CD4-positive, alpha-beta T cell treated with Interleukin-4 for 4 hours (primary cell): ENCODE results near the gene INAVA.

Source experiments
- DNase-seq: peaks from one replicate; pipeline ENCODE4 v3.0.0-alpha.2; 2020

Gene INAVA

DNA sequence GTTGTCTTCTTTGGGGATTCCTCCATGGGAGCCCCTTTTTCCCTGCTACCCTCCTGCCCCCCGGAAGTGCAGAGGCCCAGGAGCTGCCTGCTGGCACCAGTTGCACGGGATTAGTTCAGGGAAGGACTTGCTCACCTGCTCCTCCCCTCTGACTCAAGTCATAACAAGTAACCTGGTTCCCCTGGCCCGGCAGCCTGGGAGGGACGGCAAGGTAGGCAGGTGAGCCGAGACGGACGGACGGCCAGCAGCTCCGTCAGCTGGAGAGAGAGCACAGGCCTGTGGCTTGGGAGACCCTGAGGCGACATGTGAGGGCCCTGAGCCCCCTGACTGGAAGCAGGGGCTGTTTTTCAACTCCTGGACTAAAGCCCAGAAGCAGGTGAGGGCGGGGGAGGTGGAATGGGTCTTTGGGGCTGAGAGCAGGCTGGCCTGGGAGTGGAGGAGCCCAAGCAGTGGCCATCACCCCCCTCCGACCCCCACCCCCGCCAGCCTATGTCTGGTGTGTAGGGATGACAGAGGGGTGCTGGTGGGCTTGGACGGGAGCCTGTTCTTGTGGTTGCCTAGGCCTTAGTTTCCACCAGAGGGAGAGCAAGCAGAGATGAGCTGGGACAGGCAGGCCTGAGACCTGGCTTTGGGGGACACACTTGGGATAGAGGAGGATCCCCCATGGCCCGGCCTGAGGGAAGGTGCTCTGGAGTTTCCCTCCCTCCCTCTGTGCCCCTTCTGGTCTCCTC lies at the start of gene INAVA:
INAVA (plus strand) TSS at position 189 of the 731 bp plus-strand sequence. CDS start 3,501 bp downstream, outside the sequence.
- no peak for DNase-seq

GRCh38 chr1:200845360-200845759 lies 49.3 kb upstream of the INAVA start:
- no peak for DNase-seq

GRCh38 chr1:200846398-200846797 lies 48.3 kb upstream of the INAVA start:
- no peak for DNase-seq

- DNase-seq = no peak
These were observed 45.3 kb upstream of the INAVA start for GRCh38 chr1:200849430-200849829.

- no peak for DNase-seq
These were observed 44.1 kb upstream of the INAVA start for GRCh38 chr1:200850554-200850953.

DNA sequence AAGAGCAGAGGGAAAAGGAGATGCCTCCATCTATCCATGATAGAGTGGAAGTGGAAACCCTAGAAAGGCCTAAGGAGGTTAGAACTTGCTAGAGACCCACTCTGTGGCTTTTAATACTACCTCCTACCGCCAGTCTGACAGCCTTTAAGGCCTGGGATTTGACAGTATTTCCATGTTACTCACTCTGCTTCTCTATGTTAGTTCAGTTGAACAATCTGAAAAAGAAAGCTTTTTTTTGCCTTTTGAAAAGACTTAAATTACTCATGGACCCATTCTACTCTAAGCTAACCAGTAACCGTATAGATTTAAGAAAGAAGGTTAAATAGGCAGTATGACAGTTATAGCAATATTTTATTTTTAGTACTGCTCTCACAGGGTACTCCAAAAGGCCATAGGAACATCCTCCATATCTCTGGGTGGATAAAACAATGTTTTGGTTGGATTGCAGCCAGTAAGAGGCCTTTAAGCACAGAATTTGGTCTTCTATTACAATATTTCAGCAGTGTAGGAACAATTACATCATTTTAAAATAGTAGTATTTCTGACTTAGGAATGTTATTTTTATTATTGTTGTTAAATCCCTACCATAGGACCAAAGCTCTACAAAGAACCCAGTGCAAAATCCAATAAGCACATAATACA lies 37.9 kb upstream of the INAVA start:
- DNase-seq = no peak

- no peak for DNase-seq
These were observed 36.9 kb upstream of the INAVA start for GRCh38 chr1:200857804-200858203.

DNA sequence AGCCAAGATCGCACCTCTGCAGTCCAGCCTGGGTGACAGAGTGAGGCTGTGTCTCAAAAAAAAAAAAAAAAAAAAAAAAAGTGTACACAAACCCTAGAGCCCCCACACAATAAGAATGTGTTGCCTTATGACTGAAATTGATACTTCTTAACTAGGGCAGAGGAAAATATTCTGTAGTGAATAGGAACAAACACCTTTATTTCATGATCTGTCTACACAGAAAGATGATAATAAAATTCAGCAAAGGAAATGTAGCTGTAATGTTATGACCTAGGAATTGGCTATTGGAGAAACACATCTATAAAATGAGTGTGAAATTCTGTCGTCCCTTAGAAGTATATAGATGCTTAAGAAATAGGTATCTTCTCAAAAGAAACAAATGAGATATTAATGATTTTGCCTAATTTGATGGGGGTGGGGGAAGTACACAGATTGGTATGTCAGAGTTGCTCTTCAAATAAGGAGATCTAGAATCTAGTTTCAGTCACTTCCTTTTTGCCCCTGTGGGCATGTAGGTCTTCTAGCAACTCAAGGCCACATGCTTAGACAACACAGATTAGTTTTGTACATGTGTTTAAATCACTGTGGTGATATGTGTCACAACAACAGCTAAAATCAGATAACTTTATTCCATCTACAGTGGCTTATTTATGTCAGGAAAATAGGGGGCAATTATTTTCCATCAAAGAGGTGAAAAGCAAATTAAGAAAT lies 32.6 kb upstream of the INAVA start:
- DNase-seq = peak; percentile 56

GRCh38 chr1:200862713-200863415 lies 31.8 kb upstream of the INAVA start:
- peak; percentile 68 for DNase-seq

DNA sequence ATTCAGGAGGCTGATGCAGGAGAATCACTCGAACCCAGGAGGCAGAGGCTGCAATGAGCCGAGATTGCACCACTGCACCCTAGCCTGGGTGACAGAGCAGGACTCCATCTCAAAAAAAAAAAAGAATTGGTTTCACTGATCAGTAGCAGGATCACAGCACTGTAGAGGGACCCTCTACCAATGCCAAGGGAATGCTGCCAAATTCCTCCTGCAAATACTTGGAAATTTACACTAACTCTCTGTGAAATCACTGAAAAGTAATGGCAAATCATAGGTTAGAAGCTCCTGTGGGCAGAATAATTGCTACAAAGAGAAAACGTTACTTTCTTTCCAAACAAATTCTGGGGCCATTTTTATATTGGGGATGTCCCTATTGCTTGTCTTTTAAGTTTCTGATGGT lies 28.6 kb upstream of the INAVA start:
- no peak for DNase-seq

DNA sequence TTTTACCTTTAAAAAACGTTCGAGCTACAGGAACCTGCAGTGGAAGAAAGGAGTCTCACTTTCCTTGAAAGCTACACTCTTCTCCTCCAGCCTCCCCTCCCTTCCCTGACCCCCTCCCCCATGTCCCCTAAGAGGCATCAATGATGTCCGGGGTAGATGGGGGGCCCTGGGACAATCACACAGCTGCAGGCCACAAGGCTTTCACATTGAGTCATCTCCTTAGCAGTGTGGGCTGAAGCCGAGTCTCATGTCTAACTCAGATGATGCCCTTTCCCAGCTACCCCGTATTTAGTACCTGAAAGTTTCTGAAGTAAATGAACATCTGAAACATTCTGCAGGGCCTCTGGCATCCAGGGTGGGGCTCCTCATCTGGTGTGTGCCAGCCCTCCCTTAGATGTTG lies 28.2 kb upstream of the INAVA start:
- peak; percentile 46 for DNase-seq

- DNase-seq = no peak
These were observed 27.5 kb upstream of the INAVA start for GRCh38 chr1:200867018-200867811.

- no peak for DNase-seq
These were observed 25.3 kb upstream of the INAVA start for GRCh38 chr1:200869376-200869752.

DNA sequence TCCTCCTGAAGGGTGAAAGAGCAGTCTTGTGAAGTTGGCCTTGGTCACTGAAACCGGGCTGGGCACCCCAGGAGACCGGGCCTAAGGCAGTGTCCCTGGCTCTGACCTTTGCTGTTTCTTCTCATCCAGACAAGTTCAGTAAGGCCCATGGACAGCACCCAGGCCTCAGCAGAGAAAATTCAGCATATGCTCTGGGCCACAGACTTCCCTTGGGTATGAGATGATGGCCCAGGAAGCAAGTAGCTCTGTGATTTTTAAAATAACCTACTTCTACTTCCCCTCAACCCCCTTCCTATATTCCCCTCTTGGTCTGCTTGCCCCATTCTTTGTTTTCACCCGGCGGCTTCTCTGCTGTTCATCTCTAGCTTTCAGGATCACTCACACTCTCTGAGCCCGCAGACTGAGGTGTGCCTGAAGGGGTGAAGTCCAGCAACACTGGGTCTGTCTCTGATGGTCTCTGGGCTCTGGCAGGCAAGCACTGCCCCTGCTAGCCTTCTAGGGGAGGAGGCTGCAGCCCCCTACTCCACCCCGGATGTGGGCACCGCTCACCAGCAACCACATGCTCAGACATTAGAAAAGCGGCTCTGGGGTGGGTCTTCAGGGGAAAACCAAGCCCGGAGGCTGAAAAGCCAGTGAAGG lies 24.8 kb upstream of the INAVA start:
- DNase-seq = peak; percentile 38

- no peak for DNase-seq
These were observed 22.1 kb upstream of the INAVA start, which contains the start of gene GPR25 for GRCh38 chr1:200872446-200873115. Gene GPR25, plus strand, starts transcription at chr1:200872981. Its CDS starts 57 bp downstream, at chr1:200873038.

- DNase-seq = no peak
These were observed 21.5 kb upstream of the INAVA start for GRCh38 chr1:200873116-200873670.

DNA sequence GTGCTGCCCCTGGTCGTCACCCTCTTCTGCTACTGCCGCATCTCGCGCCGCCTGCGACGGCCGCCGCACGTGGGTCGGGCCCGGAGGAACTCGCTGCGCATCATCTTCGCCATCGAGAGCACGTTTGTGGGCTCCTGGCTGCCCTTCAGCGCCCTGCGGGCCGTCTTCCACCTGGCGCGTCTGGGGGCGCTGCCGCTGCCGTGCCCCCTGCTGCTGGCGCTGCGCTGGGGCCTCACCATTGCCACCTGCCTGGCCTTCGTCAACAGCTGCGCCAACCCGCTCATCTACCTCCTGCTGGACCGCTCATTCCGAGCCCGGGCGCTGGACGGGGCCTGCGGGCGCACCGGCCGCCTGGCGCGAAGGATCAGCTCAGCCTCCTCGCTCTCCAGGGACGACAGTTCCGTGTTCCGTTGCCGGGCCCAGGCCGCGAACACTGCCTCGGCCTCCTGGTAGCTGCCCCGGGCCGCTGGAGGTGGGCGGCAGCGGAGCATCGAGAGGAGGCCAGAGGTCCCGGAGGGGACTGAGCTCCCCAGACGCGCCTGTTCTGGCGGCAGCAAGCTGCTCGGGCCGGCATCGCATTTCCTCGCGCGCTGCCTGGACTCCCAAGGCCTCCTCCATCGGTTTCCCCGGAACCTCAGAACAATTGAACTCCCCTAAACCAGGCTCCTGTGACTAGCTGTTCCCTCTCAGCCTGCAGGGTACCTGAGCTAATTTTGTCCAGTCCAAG lies 20.9 kb upstream of the INAVA start:
- DNase-seq = no peak

GRCh38 chr1:200874694-200875093 lies 20.0 kb upstream of the INAVA start:
- DNase-seq = no peak

DNA sequence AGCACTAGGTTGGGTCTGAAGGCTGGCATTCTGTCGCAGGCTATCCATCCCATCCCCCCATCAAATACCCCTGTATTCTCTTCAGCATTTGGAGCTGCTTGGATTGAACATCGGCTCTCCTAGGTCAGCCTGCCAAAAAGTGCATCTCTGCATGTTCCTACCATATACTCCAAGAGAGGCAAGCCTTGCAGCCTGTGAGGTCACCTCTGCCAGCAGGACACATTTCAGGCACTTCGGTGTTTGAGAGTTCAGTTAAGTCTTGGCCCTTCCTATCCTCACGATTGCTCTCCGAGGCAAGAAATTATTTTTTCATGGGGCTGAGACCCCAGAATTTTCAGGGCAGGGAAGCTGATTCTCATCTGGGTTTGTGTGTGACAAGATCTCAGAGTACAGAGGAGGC lies 19.3 kb upstream of the INAVA start:
- DNase-seq = no peak

DNA sequence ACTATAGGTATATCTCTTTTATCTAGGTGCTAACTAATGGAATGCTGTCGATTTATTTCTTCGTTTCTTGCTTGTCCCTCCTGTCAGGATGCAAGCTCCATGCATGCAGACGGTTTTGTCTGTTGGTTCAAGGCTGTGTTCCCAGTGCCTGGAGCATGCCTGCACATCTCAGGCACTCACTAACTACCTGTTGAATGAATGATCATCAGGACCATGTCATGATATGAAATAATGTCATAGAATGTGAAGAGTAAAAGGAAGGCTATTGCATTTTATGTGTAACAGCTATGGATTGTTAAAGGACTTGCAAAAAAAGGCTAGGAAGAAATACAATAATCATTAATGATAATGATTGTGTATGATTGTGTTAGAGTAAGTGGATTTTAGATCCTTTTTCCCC lies 17.7 kb upstream of the INAVA start:
- DNase-seq = no peak
